HG02943 (cell line): ENCODE measurements around the gene GCN1.

Experiments
- ATAC-seq: cut with Tn5 transposase; IDR thresholded peaks from one replicate; pipeline ENCODE4 v1.9.1; 2021; ENCODE audit warnings: mild to moderate bottlenecking, low read depth, moderate library complexity; ENCODE audit not compliant: unreplicated experiment

The GCN1 gene

GRCh38 chr12:120121343-120121742 lies 73.2 kb downstream of the GCN1 start:
- no peak for ATAC-seq

- no peak for ATAC-seq
Measured at GRCh38 chr12:120119271-120119973, 75.1 kb downstream of the GCN1 start.

GRCh38 chr12:120118321-120119061 lies 76.0 kb downstream of the GCN1 start:
- ATAC-seq, result no peak

- ATAC-seq, result no peak
Measured at GRCh38 chr12:120117961-120118320, 76.6 kb downstream of the GCN1 start.

GRCh38 chr12:120116792-120117651 lies 77.5 kb downstream of the GCN1 start:
- peak; percentile 50 for ATAC-seq

- peak; percentile 1 for ATAC-seq
Measured at GRCh38 chr12:120116441-120116791, 78.1 kb downstream of the GCN1 start, which contains the start of gene RAB35. Gene RAB35, minus strand, starts transcription at chr12:120116753. Its CDS starts 103 bp downstream, at chr12:120116650.

- ATAC-seq, result no peak
Measured at GRCh38 chr12:120115692-120116440, 78.6 kb downstream of the GCN1 start.

GRCh38 chr12:120115066-120115465 lies 79.4 kb downstream of the GCN1 start:
- ATAC-seq, result no peak

GRCh38 chr12:120110550-120111501 lies 83.7 kb downstream of the GCN1 start:
- ATAC-seq, result peak; percentile 54

GRCh38 chr12:120109570-120110267 lies 84.8 kb downstream of the GCN1 start:
- ATAC-seq, result no peak

GRCh38 chr12:120106151-120106550 lies 88.4 kb downstream of the GCN1 start:
- ATAC-seq, result no peak

GRCh38 chr12:120103371-120103770 lies 91.1 kb downstream of the GCN1 start:
- no peak for ATAC-seq

- no peak for ATAC-seq
Measured at GRCh38 chr12:120103044-120103338, 91.5 kb downstream of the GCN1 start.

GRCh38 chr12:120102189-120103043 lies 92.1 kb downstream of the GCN1 start:
- no peak for ATAC-seq

- no peak for ATAC-seq
Measured at GRCh38 chr12:120101617-120102016, 92.9 kb downstream of the GCN1 start.

- ATAC-seq, result no peak
Measured at GRCh38 chr12:120101182-120101581, 93.3 kb downstream of the GCN1 start.

- ATAC-seq, result no peak
Measured at GRCh38 chr12:120100630-120101029, 93.9 kb downstream of the GCN1 start.

- ATAC-seq, result no peak
Measured at GRCh38 chr12:120099738-120100137, 94.8 kb downstream of the GCN1 start.
